IPS-NIHi7 (cell line): Measurements from ENCODE around the gene MGARP.

Experiments
- DNase-seq: peaks from one replicate; pipeline ENCODE4 v3.0.0; 2012; ENCODE audit warnings: mixed read lengths; ENCODE audit errors: extremely low spot score

MGARP gene

DNA sequence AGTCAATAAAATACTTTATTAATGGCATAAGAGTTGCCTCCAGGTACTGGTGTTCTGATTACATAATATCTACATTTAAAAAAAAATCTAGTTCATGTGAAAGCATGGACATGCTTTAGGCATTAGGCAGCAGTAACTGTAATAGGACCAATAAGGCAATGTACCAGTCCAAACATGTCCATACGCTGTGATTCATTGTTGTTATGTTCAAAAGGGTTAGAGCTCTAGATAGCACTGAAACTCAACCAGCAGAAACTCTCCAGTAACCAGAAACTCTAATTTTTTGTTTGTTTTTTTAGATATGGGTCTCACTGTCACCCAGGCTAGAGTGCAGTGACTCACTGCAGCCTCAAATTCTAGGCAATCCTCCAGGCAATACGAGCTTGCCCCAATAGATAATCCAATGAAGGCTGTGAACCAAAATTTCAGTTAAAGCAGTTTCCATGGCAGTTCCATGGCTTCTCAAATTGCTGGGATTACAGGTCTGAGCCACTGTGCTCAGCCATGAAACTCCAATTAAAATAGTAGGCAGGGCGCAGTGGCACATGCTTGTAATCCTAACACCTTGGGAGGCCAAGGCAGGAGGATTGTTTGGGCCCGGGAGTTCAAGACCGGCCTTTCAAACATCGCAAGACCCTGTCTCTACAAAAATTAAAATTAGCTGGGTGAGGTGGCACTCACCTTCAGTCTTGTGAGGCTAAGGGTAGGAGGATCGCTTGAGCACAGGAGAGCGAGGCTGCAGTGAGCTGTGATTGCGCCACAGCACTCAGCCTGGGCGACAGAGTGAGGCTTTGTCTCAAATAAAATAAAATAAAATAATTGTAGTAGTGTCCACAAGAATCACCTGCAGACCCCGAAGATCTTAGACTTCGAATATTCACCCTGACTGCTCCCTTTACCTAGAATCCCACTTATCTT lies 36.3 kb downstream of the MGARP start:
- DNase-seq: no peak

- no peak for DNase-seq
Observed at GRCh38 chr4:139242511-139243051, 37.4 kb downstream of the MGARP start.

DNA sequence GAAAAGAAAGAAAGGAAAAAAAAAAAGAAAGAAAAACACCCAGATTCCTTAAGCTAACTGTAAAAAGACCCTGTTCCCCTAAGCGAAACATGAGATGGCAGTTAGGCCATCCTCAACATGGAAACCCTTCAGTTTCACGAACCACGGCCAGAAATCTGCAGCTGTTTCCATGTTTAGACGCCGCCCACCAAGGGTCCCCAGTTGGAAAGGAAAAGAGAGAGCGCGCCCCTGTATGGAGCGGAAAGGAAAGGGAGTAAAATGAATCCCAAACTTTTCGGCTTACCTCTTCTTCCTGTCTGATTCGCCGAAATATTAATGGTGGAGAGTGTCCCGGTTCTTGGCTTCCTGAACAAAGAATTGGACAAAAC lies 38.3 kb downstream of the MGARP start:
- peak; percentile 11 for DNase-seq

DNA sequence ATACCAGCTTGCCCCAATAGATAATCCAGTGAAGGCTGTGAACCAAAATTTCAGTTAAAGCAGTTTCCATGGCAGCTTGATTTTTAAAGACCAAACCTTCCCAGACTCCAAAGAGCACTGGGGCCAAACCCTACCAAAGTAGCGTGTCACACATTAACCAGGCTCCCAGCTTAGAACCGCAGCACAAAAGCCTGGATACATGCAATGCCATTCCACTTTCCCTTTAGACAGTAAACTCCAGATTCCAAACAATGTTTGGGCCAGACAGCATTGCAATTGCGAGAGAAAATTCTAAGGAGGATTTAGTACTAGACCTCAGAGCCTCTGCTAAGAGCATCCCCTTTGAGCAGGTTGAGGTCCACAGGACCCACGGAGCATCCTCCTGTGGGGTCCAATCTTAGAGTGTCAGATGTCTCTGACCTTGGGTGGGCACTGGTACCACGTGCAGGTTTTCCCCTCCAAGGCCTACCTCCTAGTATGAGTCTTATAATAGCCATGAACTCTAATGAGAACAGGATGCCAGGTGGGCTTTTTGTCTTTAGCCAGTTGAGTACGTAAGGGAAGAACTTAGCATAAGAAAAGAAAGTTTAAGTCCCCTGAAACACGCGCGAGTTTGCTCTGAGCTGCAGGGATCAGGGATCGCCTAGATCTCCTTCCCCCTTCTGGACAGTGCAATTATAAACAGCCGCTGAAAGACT lies 38.8 kb downstream of the MGARP start:
- DNase-seq: peak; percentile 21

DNA sequence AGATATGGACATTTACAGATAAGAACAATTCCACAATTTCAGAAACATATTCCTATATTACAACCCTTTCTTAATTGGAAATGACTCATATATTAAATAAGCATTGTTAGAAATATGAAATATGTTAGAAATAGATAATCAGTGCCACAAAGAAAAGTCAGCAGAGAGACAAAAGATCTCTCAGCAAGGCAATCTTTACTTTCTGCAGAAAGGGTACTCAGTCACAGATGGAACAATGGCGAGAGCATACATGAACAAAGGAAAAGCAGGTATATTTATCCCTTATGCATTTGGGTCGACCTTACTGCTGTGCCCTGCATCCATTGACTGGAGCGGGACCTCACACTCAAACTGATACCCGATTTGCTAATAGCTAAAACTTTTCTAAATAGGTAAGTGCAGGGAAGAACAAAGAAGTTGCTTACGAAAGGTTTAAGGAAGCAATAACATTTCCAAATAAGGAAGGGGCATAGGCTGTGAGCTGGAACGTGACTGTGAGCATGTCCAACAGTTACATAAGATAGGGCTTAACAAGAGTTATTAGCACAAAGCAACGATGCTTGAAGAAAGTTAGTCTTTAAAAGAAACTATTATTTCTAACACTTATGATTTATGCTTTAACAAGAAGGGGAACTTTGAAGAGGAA lies 40.8 kb downstream of the MGARP start:
- no peak for DNase-seq

GRCh38 chr4:139234253-139234652 lies 45.8 kb downstream of the MGARP start:
- no peak for DNase-seq

DNA sequence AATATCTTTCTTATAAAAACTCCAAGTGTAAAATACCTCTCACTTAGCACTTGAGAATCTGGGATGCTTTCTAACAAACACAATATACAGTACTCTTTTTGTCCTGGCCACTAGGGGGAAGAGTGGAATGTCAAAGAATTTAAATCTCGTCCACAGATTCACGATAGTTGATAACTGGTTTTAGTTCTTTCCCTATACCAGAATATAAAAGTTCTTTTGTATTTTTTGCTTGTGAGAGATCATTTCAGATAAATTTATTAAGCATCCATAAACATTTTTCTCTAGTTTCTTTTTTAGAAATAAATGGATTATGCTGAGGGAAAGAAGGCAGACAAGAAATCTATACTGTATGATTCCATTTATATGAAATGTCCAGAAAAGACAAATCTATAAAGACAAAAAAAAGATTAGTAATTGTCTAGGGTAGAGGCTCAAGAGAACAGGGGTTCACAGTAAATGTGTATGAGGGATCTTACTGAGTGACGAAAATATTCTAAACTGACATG lies 50.4 kb downstream of the MGARP start:
- peak; percentile 46 for DNase-seq

DNA sequence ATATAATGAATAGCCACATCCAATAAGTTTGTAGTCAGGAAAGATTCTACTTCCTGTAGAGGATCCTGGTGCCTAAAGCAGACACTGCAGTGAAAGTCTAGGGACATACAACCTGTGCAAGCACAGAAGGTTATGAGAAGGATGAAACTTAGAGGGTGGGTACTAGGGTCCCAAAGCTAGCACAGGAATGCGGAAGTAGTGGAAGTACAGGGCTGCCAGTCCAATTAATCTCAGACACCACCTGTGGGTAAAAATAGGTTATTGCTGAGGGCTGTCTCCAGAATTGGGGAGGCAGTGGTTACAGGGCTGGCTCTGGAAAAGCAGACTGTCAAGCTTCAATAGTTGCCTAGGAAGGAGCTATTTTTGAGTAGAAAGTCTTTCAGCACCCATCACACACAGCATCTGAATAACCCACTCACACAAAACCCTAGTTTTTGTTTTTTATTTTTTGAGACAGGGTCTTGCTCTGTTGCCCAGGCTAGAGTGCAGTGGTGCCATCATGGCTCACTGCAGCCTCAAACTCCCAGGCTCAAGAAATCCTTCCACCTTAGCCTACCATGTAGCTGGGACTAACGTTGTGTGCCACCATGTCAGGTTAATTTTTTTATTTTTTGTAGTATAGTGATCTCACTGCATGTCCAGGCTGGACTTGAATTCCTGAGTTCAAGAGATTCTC lies 52.2 kb downstream of the MGARP start:
- no peak for DNase-seq

DNA sequence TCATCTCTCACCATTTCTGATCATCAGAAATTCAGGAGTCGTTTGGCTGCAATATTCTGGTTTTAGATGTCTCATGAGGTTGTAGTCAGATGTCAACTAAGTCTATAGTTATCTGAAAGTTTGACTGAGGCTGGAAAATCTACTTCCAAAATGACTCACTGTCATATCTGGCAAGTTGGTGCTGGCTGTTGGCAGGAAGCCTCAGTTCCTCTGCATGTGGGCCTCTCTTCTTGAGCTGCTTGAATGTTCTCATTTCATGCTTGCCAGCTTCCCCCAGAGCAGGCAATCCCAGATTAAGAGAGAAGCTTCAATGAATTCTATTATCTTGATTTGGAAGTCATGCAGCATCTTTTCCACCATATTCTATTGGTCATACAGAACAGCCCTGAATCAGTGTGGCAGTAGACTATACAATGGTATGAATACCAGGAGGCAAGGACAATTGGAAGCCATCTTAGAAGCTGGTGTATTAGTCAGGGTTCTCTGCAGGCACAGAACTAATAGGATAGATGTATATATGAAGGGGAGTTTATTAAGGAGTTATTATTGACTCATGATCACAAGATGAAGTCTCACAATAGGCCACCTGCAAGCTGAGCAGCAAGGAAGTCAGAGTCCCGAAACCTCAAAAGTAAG lies 56.2 kb downstream of the MGARP start:
- DNase-seq: no peak

DNA sequence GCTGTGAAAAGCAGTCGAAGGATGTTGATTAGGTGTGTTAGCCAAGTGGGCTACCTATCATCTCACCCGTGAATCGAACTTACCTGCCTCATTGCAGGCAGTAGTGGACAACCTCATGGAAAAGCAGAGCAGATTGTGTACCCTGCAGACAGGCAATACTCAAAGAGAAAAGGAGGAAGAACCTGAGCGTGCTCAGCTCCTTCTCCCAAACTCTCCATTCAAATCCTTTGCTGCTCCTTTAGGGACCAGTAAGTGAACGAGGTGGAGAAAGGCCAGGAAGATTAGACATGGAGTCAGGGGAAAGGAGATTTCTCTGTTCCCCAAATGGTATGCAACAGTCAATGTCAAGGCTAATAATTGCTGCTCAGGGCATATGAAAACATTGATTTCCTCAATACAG lies 57.8 kb downstream of the MGARP start:
- DNase-seq: no peak

- no peak for DNase-seq
Observed at GRCh38 chr4:139221687-139222086, 58.3 kb downstream of the MGARP start.

GRCh38 chr4:139219450-139220055 lies 60.5 kb downstream of the MGARP start:
- DNase-seq: no peak
